Gastroesophageal sphincter (tissue), 4 donors: ENCODE measurements around the gene CARS1. TPM values are rescaled to one million over a fixed set of nuclear protein-coding genes. Genes with fewer than 3 reads are reported as not detected.

Experiments used
- ATAC-seq: fragments of 150-250 bp; one replicate; pipeline ENCODE4 v1.9.1; 2016; ENCODE audit warnings: mild to moderate bottlenecking, moderate library complexity
- H3K27ac ChIP-seq, 4 donors: fragments of 200-600 bp; sonication (generic) in 3 of 4; 1 replicate in 3 of 4; 2 replicates in 1 of 4; pipeline ENCODE4 v1.5.1; 2016 to 2019
- H3K27me3 ChIP-seq: fragments of 200-600 bp; sonication (generic); one replicate; pipeline ENCODE4 v1.5.1; 2019
- H3K36me3 ChIP-seq, 2 donors: fragments of 200-600 bp; sonication (generic); one replicate each; pipeline ENCODE4 v1.5.1; 2019; ENCODE audit warnings: control low read depth in 1 of 2
- H3K4me1 ChIP-seq, 3 donors: fragments of 200-600 bp; sonication (generic); 1 replicate in 2 of 3; 2 replicates in 1 of 3; pipeline ENCODE4 v1.5.1; 2016 to 2019; ENCODE audit warnings: control low read depth in 2 of 3
- H3K4me3 ChIP-seq, 2 donors: fragments of 200-600 bp; sonication (generic); one replicate each; pipeline ENCODE4 v1.5.1; 2019; ENCODE audit warnings: mild to moderate bottlenecking in 1 of 2, moderate library complexity in 1 of 2
- H3K9me3 ChIP-seq, 3 donors: fragments of 200-600 bp; sonication (generic); one replicate each; pipeline ENCODE4 v1.5.1; 2017 to 2019; ENCODE audit warnings: control low read depth in 2 of 3
- EP300 ChIP-seq: sonication (generic); formaldehyde crosslinking; IDR thresholded peaks from one replicate; pipeline ENCODE4 v1.6.1; 2017; ENCODE audit warnings: antibody characterized with exemption, mild to moderate bottlenecking
- POLR2A ChIP-seq, 2 donors: fragments of 450-650 bp; IDR thresholded peaks; one replicate each; pipeline ENCODE4 v1.6.1; 2017; ENCODE audit warnings: antibody characterized with exemption in 2 of 2, mild to moderate bottlenecking in 2 of 2, moderate library complexity in 1 of 2
- POLR2AphosphoS5 ChIP-seq: sonication (generic); formaldehyde crosslinking; IDR thresholded peaks from one replicate; pipeline ENCODE4 v1.6.1; 2017; ENCODE audit warnings: antibody characterized with exemption
- WGBS, 2 donors: methylation state at CpG; one replicate each; pipeline ENCODE4 v1.1.5; 2018; ENCODE audit warnings: low coverage in 1 of 2; 5-methylcytosine and 5-hydroxymethylcytosine counted together
- total RNA-seq, 4 donors: library from RNA; depleted of rRNA; stranded (reverse); fragments of >200 nt; gene quantifications; one replicate each; pipeline ENCODE4 v1.1.0, GENCODE V29; 2016
- TF ChIP-seq, protein P1 (sequence below), 4 experiments: fragments of 200-600 bp in 2 of 4; fragments of 450-650 bp in 2 of 4; sonication (generic) in 1 of 4; IDR thresholded peaks; one replicate each; pipeline ENCODE4 v1.5.1; 2017 to 2019; ENCODE audit warnings: antibody characterized with exemption in 4 of 4, mild to moderate bottlenecking in 2 of 4, moderate library complexity in 2 of 4

Gene CARS1
- total RNA-seq, 4 donors from 2014 or later, result 29.1 to 41.5 (median 31.2) TPM

- Histone ChIP-seq H3K27ac (no peak overlapping the region), H3K4me1 (no peaks in the 10 kb centered on the region), H3K4me3 (no peak overlapping the region), H3K27me3 (no peaks in the 10 kb centered on the region), H3K9me3 (no peaks in the 10 kb centered on the region), H3K36me3 (peaks cover 4 to 100% of the 10 kb centered on the region in 2 donors)
- TF ChIP-seq, protein P1, sequence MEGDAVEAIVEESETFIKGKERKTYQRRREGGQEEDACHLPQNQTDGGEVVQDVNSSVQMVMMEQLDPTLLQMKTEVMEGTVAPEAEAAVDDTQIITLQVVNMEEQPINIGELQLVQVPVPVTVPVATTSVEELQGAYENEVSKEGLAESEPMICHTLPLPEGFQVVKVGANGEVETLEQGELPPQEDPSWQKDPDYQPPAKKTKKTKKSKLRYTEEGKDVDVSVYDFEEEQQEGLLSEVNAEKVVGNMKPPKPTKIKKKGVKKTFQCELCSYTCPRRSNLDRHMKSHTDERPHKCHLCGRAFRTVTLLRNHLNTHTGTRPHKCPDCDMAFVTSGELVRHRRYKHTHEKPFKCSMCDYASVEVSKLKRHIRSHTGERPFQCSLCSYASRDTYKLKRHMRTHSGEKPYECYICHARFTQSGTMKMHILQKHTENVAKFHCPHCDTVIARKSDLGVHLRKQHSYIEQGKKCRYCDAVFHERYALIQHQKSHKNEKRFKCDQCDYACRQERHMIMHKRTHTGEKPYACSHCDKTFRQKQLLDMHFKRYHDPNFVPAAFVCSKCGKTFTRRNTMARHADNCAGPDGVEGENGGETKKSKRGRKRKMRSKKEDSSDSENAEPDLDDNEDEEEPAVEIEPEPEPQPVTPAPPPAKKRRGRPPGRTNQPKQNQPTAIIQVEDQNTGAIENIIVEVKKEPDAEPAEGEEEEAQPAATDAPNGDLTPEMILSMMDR (IDR thresholded peaks at IDR 0.05), result no peak
- TF ChIP-seq POLR2AphosphoS5 (no peak), POLR2A (IDR thresholded peaks at IDR 0.05) (no peak), EP300 (no peak)
- 70 to 100% methylated on average over 2 to 3 of the region's 3 CpGs for WGBS, 2 donors
- no peak for ATAC-seq
Observed at GRCh38 chr11:2974272-2974671, 83.0 kb downstream of the CARS1 start.

GRCh38 chr11:2968341-2968900 is 88.8 kb downstream of the CARS1 start:
- H3K36me3 ChIP-seq, result peaks cover 0 to 100% of the 10 kb centered on the region in 2 donors
- WGBS, 2 donors, result 48 to 77% methylated on average over 6 of the region's 6 CpGs
- no peak overlapping the region for H3K4me3 ChIP-seq
- H3K27me3 ChIP-seq, result no peaks in the 10 kb centered on the region
- H3K27ac ChIP-seq, result no peak overlapping the region
- no peak for TF ChIP-seq POLR2A (IDR thresholded peaks at IDR 0.05)
- TF ChIP-seq EP300, result no peak
- H3K9me3 ChIP-seq, result no peaks in the 10 kb centered on the region
- ATAC-seq, result no peak
- no peaks in the 10 kb centered on the region for H3K4me1 ChIP-seq

DNA sequence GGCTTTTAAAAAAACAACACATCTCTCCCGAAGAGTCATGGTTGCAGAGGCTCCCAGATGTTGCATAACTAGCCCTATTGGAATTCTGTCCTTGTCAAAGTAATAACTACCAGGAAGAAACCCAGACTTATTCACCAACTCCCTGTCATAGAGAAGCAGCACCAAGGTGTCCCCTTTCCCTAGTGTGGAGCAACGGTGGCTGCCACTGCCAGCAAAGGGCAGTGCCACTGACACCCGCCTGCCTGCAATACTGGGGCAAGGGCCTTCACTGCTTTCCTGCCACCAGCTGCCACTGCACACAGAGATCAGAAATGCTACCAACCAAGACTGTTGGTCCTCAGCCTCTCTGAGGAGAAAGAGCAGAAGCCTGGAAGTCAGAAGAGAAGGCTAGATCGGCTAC is 92.4 kb downstream of the CARS1 start:
- no peak overlapping the region for H3K27ac ChIP-seq
- no peaks in the 10 kb centered on the region for H3K9me3 ChIP-seq
- no peak for ATAC-seq
- H3K4me1 ChIP-seq, result no peaks in the 10 kb centered on the region
- 50 to 57% methylated on average over 1 of the region's 4 CpGs for WGBS, 2 donors
- H3K27me3 ChIP-seq, result no peaks in the 10 kb centered on the region
- TF ChIP-seq, protein P1 (IDR thresholded peaks at IDR 0.05), result no peak
- TF ChIP-seq EP300 (no peak), POLR2A (IDR thresholded peaks at IDR 0.05) (no peak), POLR2AphosphoS5 (no peak)
- H3K4me3 ChIP-seq, result no peak overlapping the region
- H3K36me3 ChIP-seq, result peaks cover 0 to 100% of the 10 kb centered on the region in 2 donors

DNA sequence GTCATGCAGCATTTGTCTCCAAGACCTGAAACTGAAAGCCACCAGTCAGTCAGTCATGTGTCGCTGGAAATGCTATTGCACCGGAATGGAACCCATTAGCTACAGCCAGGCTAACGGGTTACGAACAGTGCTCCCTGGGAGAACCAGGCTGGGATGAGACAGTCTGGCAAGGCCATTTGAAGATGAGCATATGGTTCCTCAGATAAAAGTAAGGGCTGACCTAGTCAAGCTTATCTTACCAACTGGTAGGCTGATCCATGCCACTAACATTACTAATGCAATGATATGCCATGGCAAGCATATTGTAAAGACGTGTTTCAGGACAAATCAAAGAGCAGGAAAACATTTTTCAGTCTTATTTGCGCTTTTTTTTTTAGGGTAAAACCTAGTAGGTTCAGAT is 93.5 kb downstream of the CARS1 start:
- no peak overlapping the region for H3K27ac ChIP-seq
- TF ChIP-seq POLR2AphosphoS5 (no peak), EP300 (no peak), POLR2A (IDR thresholded peaks at IDR 0.05) (no peak)
- TF ChIP-seq, protein P1 (IDR thresholded peaks at IDR 0.05), result no peak
- no peak for ATAC-seq
- no peak overlapping the region for H3K4me3 ChIP-seq
- H3K9me3 ChIP-seq, result no peaks in the 10 kb centered on the region
- no peaks in the 10 kb centered on the region for H3K27me3 ChIP-seq
- peaks cover 0 to 100% of the 10 kb centered on the region in 2 donors for H3K36me3 ChIP-seq
- WGBS, 2 donors, result 85 to 100% methylated on average over 2 to 4 of the region's 6 CpGs
- H3K4me1 ChIP-seq, result no peaks in the 10 kb centered on the region

DNA sequence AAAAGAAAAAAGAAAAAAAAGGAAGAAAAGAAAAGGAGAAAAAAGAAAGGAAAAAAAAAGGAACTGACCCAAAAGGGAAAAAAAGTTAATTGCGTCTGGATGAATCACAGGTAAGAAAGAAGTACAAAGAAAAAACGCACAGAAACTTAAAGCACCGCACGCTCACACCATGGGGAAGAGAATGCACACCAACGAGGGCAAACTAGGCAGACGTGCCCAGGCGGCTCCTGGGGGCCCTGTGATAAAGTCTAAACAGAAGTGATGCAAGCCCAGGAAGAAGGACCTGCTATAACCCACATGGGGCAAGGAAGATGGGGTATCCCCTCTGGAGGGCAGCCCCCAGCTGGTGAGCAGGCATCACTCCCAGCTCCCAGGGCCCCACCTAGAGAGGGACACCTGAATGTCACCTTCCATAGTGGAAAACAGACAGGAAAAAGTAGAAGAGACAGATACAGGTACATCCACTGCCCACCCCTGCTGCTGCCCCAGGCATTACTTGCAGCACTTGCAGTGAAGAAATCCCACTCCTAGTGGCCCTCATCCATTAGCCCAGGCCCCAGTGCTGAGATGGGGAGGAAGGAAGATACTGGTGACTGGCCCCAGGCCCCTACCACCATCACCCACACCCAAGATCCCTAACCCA is 94.0 kb downstream of the CARS1 start:
- 84% methylated on average over 7 of the region's 7 CpGs; no CpG with 5 or more reads in 1 of the 2 donors for WGBS, 2 donors
- no peak for ATAC-seq
- Histone ChIP-seq H3K9me3 (no peaks in the 10 kb centered on the region), H3K4me3 (no peak overlapping the region), H3K4me1 (no peaks in the 10 kb centered on the region), H3K27ac (no peak overlapping the region), H3K27me3 (no peaks in the 10 kb centered on the region), H3K36me3 (peaks cover 0 to 100% of the 10 kb centered on the region in 2 donors)
- TF ChIP-seq POLR2A (IDR thresholded peaks at IDR 0.05) (no peak), EP300 (no peak)
- TF ChIP-seq, protein P1 (IDR thresholded peaks at IDR 0.05), result no peak
